GM23338 (cell line): ENCODE results near the gene HSPA1A. TPM values are rescaled to one million over a fixed set of nuclear protein-coding genes. Genes with fewer than 3 reads are reported as not detected.
"Not testable (repeated sequence)": the region's sequence is repeated elsewhere in the genome, so short reads cannot be mapped to it uniquely, and the experiment has no call there.

Experiments used
- ATAC-seq: fragments of 200-7000 bp; cut with Tn5 transposase; 3 replicates; pipeline ENCODE4 v1.9.1; 2020
- DNase-seq: peaks from one replicate; pipeline ENCODE4 v3.0.0-alpha.2; 2015; ENCODE audit warnings: low spot score
- H2AFZ ChIP-seq: fragments of 200-600 bp; sonication (generic); 2 replicates; pipeline ENCODE4 v1.8.0; 2016; ENCODE audit warnings: antibody characterized with exemption, mild to moderate bottlenecking, moderate library complexity
- H3F3A ChIP-seq: fragments of 200-600 bp; sonication (generic); replicated peaks from 2 replicates; pipeline ENCODE4 v1.8.0; 2017; ENCODE audit warnings: antibody characterized with exemption, mixed run types, low read depth
- H3K27ac ChIP-seq: fragments of 200-600 bp; sonication (generic); 2 replicates; pipeline ENCODE4 v1.6.1; 2016; ENCODE audit warnings: low read depth
- H3K27me3 ChIP-seq: fragments of 200-600 bp; sonication (generic); 2 replicates; pipeline ENCODE4 v1.8.0; 2016; ENCODE audit warnings: mild to moderate bottlenecking, mixed run types, moderate library complexity; ENCODE audit not compliant: insufficient read depth
- H3K36me3 ChIP-seq: fragments of 200-600 bp; sonication (generic); 2 replicates; pipeline ENCODE4 v1.8.0; 2016; ENCODE audit warnings: mild to moderate bottlenecking; ENCODE audit not compliant: insufficient read depth
- H3K4me1 ChIP-seq: fragments of 200-600 bp; sonication (generic); 2 replicates; pipeline ENCODE4 v1.8.0; 2016; ENCODE audit warnings: mild to moderate bottlenecking, moderate library complexity; ENCODE audit not compliant: insufficient read depth
- H3K4me2 ChIP-seq: fragments of 200-600 bp; sonication (generic); 2 replicates; pipeline ENCODE4 v1.7.1; 2017; ENCODE audit warnings: mixed run types
- H3K4me3 ChIP-seq: fragments of 200-600 bp; sonication (generic); 2 replicates; pipeline ENCODE4 v1.6.1; 2016; ENCODE audit warnings: mixed run types
- H3K79me2 ChIP-seq: fragments of 200-600 bp; sonication (generic); replicated peaks from 2 replicates; pipeline ENCODE4 v1.8.0; 2017; ENCODE audit warnings: mild to moderate bottlenecking; ENCODE audit not compliant: insufficient read depth
- H3K9me2 ChIP-seq: fragments of 200-600 bp; sonication (generic); 2 replicates; pipeline ENCODE4 v1.8.0; 2017; ENCODE audit not compliant: insufficient read depth
- H4K20me1 ChIP-seq: fragments of 200-600 bp; sonication (generic); replicated peaks from 2 replicates; pipeline ENCODE4 v1.8.0; 2017; ENCODE audit warnings: mild to moderate bottlenecking; ENCODE audit not compliant: insufficient read depth
- H3K27ac Mint-ChIP-seq: 2 replicates; pipeline ENCODE4 v1.8.0; 2020; ENCODE audit warnings: inconsistent platforms, mild to moderate bottlenecking, moderate library complexity, mixed read lengths
- H3K27me3 Mint-ChIP-seq: 3 replicates; pipeline ENCODE4 v1.8.0; 2022; ENCODE audit warnings: low read depth, mild to moderate bottlenecking, moderate library complexity, mixed read lengths, inconsistent platforms; ENCODE audit not compliant: insufficient read depth, poor library complexity
- H3K36me3 Mint-ChIP-seq: 3 replicates; pipeline ENCODE4 v1.8.0; 2021; ENCODE audit warnings: low read depth, mild to moderate bottlenecking, inconsistent platforms, moderate library complexity, mixed read lengths
- H3K4me1 Mint-ChIP-seq: 3 replicates; pipeline ENCODE4 v1.8.0; 2020; ENCODE audit warnings: mild to moderate bottlenecking, inconsistent platforms, mixed read lengths
- H3K4me3 Mint-ChIP-seq: 3 replicates; pipeline ENCODE4 v1.8.0; 2021; ENCODE audit warnings: moderate library complexity, mild to moderate bottlenecking, inconsistent platforms, mixed read lengths
- H3K9me3 Mint-ChIP-seq: 3 replicates; pipeline ENCODE4 v1.8.0; 2020; ENCODE audit warnings: moderate library complexity, mild to moderate bottlenecking, inconsistent platforms, mixed read lengths
- EZH2 ChIP-seq: fragments of 200-600 bp; sonication (generic); IDR thresholded peaks from one replicate; pipeline ENCODE4 v1.8.0; 2017; ENCODE audit warnings: antibody characterized with exemption, mild to moderate bottlenecking, low read depth; ENCODE audit not compliant: unreplicated experiment
- EZH2phosphoT487 ChIP-seq: fragments of 200-600 bp; sonication (generic); IDR thresholded peaks from one replicate; pipeline ENCODE4 v1.8.1; 2018; ENCODE audit warnings: antibody characterized with exemption; ENCODE audit not compliant: unreplicated experiment
- JUNB ChIP-seq: IDR thresholded peaks from one replicate; pipeline ENCODE4 v1.6.1; 2016; ENCODE audit warnings: antibody characterized with exemption; ENCODE audit not compliant: unreplicated experiment
- NANOG ChIP-seq: IDR thresholded peaks from 2 replicates; pipeline ENCODE4 v1.6.1; 2016; ENCODE audit warnings: antibody characterized with exemption, borderline replicate concordance
- POLR2AphosphoS5 ChIP-seq: IDR thresholded peaks from 2 replicates; pipeline ENCODE4 v1.6.1; 2016; ENCODE audit warnings: antibody characterized with exemption, low read depth
- REST ChIP-seq: IDR thresholded peaks from one replicate; pipeline ENCODE4 v1.6.1; 2018; ENCODE audit warnings: antibody characterized with exemption; ENCODE audit not compliant: unreplicated experiment
- STAT1 ChIP-seq: IDR thresholded peaks from one replicate; pipeline ENCODE4 v1.6.1; 2016; ENCODE audit warnings: antibody characterized with exemption; ENCODE audit not compliant: unreplicated experiment
- ZNF114 ChIP-seq: fragments of 250-450 bp; sonication (Bioruptor Pico); IDR thresholded peaks from 2 replicates; pipeline ENCODE4 v1.5.0; 2020; ENCODE audit warnings: mild to moderate bottlenecking, moderate library complexity
- ZNF331 ChIP-seq: fragments of 250-450 bp; sonication (Bioruptor Pico); IDR thresholded peaks from 2 replicates; pipeline ENCODE4 v1.5.0; 2020; ENCODE audit warnings: low read depth, mild to moderate bottlenecking, moderate library complexity
- ZNF462 ChIP-seq: fragments of 250-450 bp; sonication (Bioruptor Pico); IDR thresholded peaks from 2 replicates; pipeline ENCODE4 v1.5.0; 2020; ENCODE audit warnings: mild to moderate bottlenecking, moderate library complexity
- polyA plus RNA-seq: library from polyadenylated mRNA; unstranded; fragments of >200 nt; fragmentation: Nextera tagmentation; extraction: Ambion mirVana; gene quantifications from 2 replicates; pipeline ENCODE4 v1.2.1, GENCODE V29; 2016
- total RNA-seq: library from RNA; depleted of rRNA; stranded (reverse); fragments of >200 nt; shearing (Covaris generic); gene quantifications from 2 replicates; pipeline ENCODE4 v1.2.3, GENCODE V29; 2014

HSPA1A gene
- total and polyA plus RNA-seq, 2 experiments from 2014 or later = 36.1 to 57.1 TPM

- no peak for TF ChIP-seq ZNF462
- TF ChIP-seq EZH2phosphoT487 = no peak
- TF ChIP-seq STAT1 = no peak
- no peak for TF ChIP-seq ZNF331 (CRISPR knock-in tag)
Measured at GRCh38 chr6:31838968-31839367, 23.6 kb downstream of the HSPA1A start (continued).

GRCh38 chr6:31839779-31840126 lies 24.4 kb downstream of the HSPA1A start:
- H3K36me3 ChIP-seq = peaks cover 50% of the 10 kb centered on the region
- H2AFZ ChIP-seq, H3K4me2 ChIP-seq, H3K9me3 Mint-ChIP-seq, DNase-seq, H3K27me3 ChIP-seq, H3K4me3 ChIP-seq, ATAC-seq, H3K4me3 Mint-ChIP-seq, H3K27ac Mint-ChIP-seq, H3K9me2 ChIP-seq: not testable (repeated sequence)
- peaks cover 69% of the 10 kb centered on the region for H3F3A ChIP-seq
- Mint-ChIP-seq H3K27me3 (peaks cover 24% of the 10 kb centered on the region), H3K36me3 (peaks cover 69% of the 10 kb centered on the region), H3K4me1 (peaks cover 24% of the 10 kb centered on the region)
- peaks cover 21% of the 10 kb centered on the region for H3K4me1 ChIP-seq
- H3K79me2 ChIP-seq = peaks cover 43% of the 10 kb centered on the region
- peaks cover 40% of the 10 kb centered on the region for H4K20me1 ChIP-seq
- peak overlapping the region; percentile 80; the same call in 1 of the 2 replicates for H3K27ac ChIP-seq

GRCh38 chr6:31842053-31842452 lies 26.7 kb downstream of the HSPA1A start:
- Histone ChIP-seq H3K27me3 (no peaks in the 10 kb centered on the region), H3K79me2 (peaks cover 20% of the 10 kb centered on the region), H3F3A (peaks cover 51% of the 10 kb centered on the region), H4K20me1 (peaks cover 30% of the 10 kb centered on the region), H2AFZ (no peak overlapping the region), H3K4me1 (peaks cover 12% of the 10 kb centered on the region), H3K9me2 (no peaks in the 10 kb centered on the region), H3K4me3 (no peak overlapping the region), H3K4me2 (no peak overlapping the region), H3K36me3 (peaks cover 37% of the 10 kb centered on the region), H3K27ac (peak overlapping the region; percentile 75)
- Mint-ChIP-seq H3K4me3 (no peak overlapping the region), H3K27me3 (peaks cover 11% of the 10 kb centered on the region), H3K27ac (no peak overlapping the region), H3K36me3 (peaks cover 46% of the 10 kb centered on the region), H3K4me1 (peaks cover 13% of the 10 kb centered on the region), H3K9me3 (no peaks in the 10 kb centered on the region; the same call in 2 of the 3 replicates)
- ATAC-seq = peak; percentile 4; the same call in 1 of the 3 replicates
- DNase-seq = no peak
- TF ChIP-seq ZNF331 (CRISPR knock-in tag) (no peak), NANOG (no peak), JUNB (no peak), ZNF114 (CRISPR knock-in tag) (no peak), EZH2 (no peak), POLR2AphosphoS5 (no peak), REST (no peak)
